Ascending aorta (tissue), 2 donors: ENCODE data around the gene DCST2. TPM values are rescaled to one million over a fixed set of nuclear protein-coding genes. Genes with fewer than 3 reads are reported as not detected.

Experiments
- DNase-seq, 2 donors: peaks; one replicate each; pipeline ENCODE4 v3.0.0-alpha.2; 2019; ENCODE audit warnings: low spot score in 2 of 2
- H3K27ac ChIP-seq, 2 donors: fragments of 200-600 bp; sonication (generic); one replicate each; pipeline ENCODE4 v1.5.1; 2016 to 2017; ENCODE audit warnings: mild to moderate bottlenecking in 1 of 2
- H3K27me3 ChIP-seq: fragments of 200-600 bp; sonication (generic); one replicate; pipeline ENCODE4 v1.5.1; 2017
- H3K36me3 ChIP-seq, 2 donors: fragments of 200-600 bp; sonication (generic); one replicate each; pipeline ENCODE4 v1.5.1; 2016
- H3K4me1 ChIP-seq, 2 donors: fragments of 200-600 bp; sonication (generic); one replicate each; pipeline ENCODE4 v1.5.1; 2016 to 2017; ENCODE audit warnings: mild to moderate bottlenecking in 1 of 2
- H3K4me3 ChIP-seq, 2 donors: fragments of 200-600 bp; sonication (generic); one replicate each; pipeline ENCODE4 v1.5.1; 2016 to 2017; ENCODE audit warnings: mild to moderate bottlenecking in 1 of 2
- H3K9me3 ChIP-seq, 2 donors: fragments of 200-600 bp; sonication (generic); one replicate each; pipeline ENCODE4 v1.5.1; 2016
- CTCF ChIP-seq, 3 experiments: fragments of 200-600 bp in 2 of 3; fragments of 450-650 bp in 1 of 3; sonication (generic) in 2 of 3; IDR thresholded peaks; one replicate each; pipeline ENCODE4 v1.5.1; 2016 to 2019; ENCODE audit warnings: antibody characterized with exemption in 3 of 3, mild to moderate bottlenecking in 1 of 3, moderate library complexity in 1 of 3
- intact Hi-C: fragments of 100-400 bp; cut with DNase I; formaldehyde crosslinking; loops from one replicate; pipeline ENCODE4 v1.15.1; 2023
- total RNA-seq: library from RNA; depleted of rRNA; stranded (reverse); fragments of >200 nt; gene quantifications from one replicate; pipeline ENCODE4 v1.1.0, GENCODE V29; 2016

The DCST2 gene
- total RNA-seq: 0.64 TPM

DNA sequence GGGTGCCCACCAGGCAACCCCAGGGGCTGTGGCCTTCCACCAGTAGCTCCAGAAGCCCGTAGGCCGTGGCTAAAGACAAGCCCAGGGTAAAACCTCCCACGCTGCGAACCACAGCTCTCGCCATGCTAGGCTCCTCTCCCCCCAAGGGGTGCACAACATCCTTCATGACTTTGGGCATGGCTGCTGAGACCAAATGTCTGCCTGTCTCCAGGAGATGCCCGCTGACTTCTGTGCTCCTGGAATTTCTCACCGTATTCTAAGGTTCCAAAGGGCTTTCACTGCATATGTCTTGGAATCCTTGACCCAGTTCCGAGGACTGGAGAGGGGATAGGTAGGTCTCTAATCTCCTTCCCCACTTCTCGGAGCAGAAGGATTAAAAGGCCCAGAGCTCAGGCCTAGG is at the start of gene DCST2, which contains the start of gene DCST1:
Gene DCST2, minus strand, starts transcription at position 258 of the 400 bp plus-strand sequence. Its CDS starts 80 bp downstream, at position 178.
Gene DCST1, plus strand, starts transcription at position 301 of the 400 bp plus-strand sequence. CDS start 213 bp downstream, outside the sequence.
- intact Hi-C loops: no loop called here
- H3K9me3 ChIP-seq: no peaks in the 10 kb centered on the region
- H3K36me3 ChIP-seq: no peaks in the 10 kb centered on the region
- no peak within 1 kb of the TSS for H3K27ac ChIP-seq
- no peak for TF ChIP-seq CTCF (IDR thresholded peaks at IDR 0.05)
- H3K4me3 ChIP-seq: no peak within 1 kb of the TSS
- no peak for DNase-seq
- no peaks in the 10 kb centered on the region for H3K4me1 ChIP-seq
- no peaks in the 10 kb centered on the region for H3K27me3 ChIP-seq

GRCh38 chr1:155083052-155083541 is 49.5 kb upstream of the DCST2 start:
- Histone ChIP-seq H3K27ac (no peak overlapping the region), H3K4me1 (peaks cover 36 to 48% of the 10 kb centered on the region in 2 donors), H3K9me3 (no peaks in the 10 kb centered on the region), H3K27me3 (peaks cover 42% of the 10 kb centered on the region), H3K4me3 (no peak overlapping the region), H3K36me3 (no peaks in the 10 kb centered on the region)
- DNase-seq: no peak
- intact Hi-C loops: no loop called here
- no peak for TF ChIP-seq CTCF (IDR thresholded peaks at IDR 0.05)

DNA sequence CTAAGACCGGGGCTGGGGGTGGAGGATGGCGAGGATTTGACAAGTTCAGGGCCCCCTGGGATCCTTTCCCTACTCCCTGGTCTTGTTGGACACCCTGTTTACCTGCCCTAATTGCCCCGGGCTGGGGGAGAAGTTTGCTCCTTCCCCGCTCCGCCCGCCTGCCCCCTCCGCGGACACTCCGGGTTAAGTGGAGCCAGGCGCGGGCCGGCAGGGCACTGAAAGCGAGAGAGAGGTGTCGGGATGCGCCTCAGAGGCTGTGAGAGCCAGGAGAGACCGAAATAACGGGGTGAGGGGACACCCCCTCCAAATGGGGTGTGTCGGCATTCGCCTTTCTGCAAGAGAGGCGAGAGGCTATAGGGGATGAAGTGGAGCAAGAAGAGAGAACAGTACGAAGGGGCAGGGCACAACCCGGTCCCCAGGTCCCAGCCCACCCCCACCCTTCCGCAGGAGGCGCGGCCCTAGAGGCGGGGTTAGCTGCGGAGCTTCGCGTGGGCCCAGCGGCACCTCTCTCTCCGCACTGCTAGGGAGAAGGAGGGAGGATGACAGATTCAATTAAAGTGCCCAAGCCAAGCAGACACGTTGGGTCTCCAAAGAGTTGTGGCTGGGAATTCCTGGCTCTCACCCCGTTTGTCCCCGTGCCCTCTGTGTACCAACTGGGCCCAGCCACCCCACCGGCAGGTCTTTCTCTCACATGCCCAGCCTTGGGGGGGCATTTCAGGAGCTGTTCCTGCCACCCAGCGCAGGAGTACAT is 48.9 kb upstream of the DCST2 start:
- peaks cover 42% of the 10 kb centered on the region for H3K27me3 ChIP-seq
- DNase-seq: no peak
- H3K36me3 ChIP-seq: no peaks in the 10 kb centered on the region
- peak overlapping the region; percentile 34 to 38 for H3K4me3 ChIP-seq
- H3K27ac ChIP-seq: no peak overlapping the region
- TF ChIP-seq CTCF (IDR thresholded peaks at IDR 0.05): no peak
- H3K9me3 ChIP-seq: no peaks in the 10 kb centered on the region
- intact Hi-C loops: no loop called here
- H3K4me1 ChIP-seq: peaks cover 36 to 48% of the 10 kb centered on the region in 2 donors

DNA sequence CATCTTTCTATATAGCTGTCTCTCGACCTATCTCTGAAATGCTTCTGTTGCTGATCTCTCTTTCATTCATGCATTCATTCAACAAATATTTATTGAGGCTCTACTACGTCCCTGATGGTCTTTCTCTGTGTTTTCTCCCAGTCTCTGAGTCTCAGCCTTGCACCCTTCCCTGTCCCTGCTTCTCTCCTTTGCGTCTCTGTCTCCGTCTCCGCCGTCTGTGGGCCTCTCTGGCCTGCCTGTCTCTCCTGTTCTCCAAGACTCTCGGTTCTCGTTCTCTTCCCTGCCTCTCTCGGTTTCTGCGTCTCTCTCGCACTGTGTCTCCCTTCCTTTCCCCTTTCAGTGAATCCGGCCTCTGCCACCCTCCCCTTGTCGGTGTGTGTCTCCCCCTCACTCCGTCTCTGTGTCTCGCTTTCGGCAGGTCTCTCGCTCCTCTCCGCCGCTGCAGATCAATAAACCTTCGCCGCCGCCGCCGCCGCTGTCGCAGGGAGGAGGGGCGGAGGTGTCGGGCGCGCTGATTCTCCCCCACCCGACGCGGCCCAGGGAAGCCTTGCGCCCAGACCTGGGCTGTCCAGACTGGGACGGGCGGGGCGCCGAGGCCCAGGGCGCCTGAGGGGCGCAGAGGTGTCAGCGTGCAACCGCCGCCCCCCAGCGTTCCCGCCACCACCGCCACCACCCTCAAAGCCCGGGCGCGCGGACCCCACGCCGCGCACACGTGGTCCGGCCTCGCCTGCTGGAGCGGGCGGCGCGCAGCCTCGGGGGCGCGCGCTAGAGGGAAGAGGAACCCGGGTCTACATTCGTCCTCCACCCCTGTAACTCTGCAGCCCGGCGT is 48.1 kb upstream of the DCST2 start:
- Histone ChIP-seq H3K36me3 (no peaks in the 10 kb centered on the region), H3K27ac (no peak overlapping the region), H3K27me3 (peaks cover 42% of the 10 kb centered on the region), H3K4me3 (peak overlapping the region; percentile 38 to 42), H3K9me3 (no peaks in the 10 kb centered on the region), H3K4me1 (peaks cover 36 to 48% of the 10 kb centered on the region in 2 donors)
- intact Hi-C loops: no loop called here
- no peak for DNase-seq
- TF ChIP-seq CTCF (IDR thresholded peaks at IDR 0.05): no peak

DNA sequence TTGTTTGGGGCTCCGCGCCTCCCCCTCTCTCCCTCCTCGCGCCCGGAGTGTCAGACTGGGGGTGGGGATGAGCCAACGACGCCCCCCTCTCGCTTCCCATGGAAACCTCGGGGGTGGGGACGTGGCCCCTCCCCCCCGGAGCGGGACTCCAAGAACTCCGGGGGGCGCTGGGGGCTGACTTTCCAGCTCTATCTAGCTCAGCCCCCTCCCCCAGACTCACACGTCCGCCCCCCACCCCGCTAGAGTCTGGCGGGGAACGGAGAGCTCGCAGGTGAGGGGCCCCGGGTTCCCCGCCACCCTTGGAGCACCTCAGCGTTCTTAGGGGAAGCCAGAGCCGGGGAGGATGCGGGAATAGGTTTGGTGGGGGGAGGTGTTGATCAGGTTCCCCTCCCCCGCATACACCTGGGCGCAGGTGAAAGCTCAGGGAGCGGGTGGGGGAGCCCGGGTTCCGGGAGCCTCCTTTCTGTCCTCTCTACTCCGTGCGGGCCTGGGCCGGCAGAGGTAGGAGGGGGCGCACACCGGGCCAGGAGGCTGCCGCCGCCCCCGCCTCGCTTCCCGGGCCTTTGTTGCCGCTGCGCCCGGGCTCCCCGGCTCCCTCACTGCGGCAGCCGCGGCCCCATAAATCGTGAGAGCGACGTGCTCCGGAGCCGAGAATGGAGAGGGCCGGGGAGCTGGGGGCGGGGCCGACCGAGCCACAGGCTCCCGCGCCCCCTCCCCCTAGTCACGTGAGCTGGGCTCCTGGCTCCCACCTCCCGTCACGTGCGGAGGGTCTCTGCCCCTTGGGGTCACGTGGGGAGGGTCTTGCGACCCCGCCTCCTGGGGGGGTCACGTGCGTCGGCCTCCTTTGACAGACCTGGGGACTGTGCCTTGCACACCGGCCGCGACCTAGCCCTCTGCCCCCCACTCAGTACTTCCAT is 47.0 kb upstream of the DCST2 start:
- H3K27ac ChIP-seq: no peak overlapping the region
- H3K27me3 ChIP-seq: peaks cover 42% of the 10 kb centered on the region
- TF ChIP-seq CTCF (IDR thresholded peaks at IDR 0.05): no peak
- no peak for DNase-seq
- H3K4me1 ChIP-seq: peaks cover 33 to 46% of the 10 kb centered on the region in 2 donors
- H3K4me3 ChIP-seq: peak overlapping the region; percentile 42 to 66
- H3K9me3 ChIP-seq: no peaks in the 10 kb centered on the region
- H3K36me3 ChIP-seq: no peaks in the 10 kb centered on the region
- intact Hi-C loops: no loop called here
